GM13976 (cell line): ENCODE data around the gene PCGF3.
"Not testable (repeated sequence)": the region's sequence is repeated elsewhere in the genome, so short reads cannot be mapped to it uniquely, and the experiment has no call there.

ENCODE experiments used
- DNase-seq: peaks from one replicate; pipeline ENCODE4 v3.0.0; 2012; ENCODE audit warnings: low spot score
- CTCF ChIP-seq: IDR thresholded peaks from 2 replicates; pipeline ENCODE4 v1.5.1; 2012; ENCODE audit warnings: borderline replicate concordance, mild to moderate bottlenecking; ENCODE audit not compliant: insufficient read depth; ENCODE audit errors: extremely low read depth, missing control alignments, control extremely low read depth
- in situ Hi-C: fragments of 300-500 bp; cut with MboI; formaldehyde crosslinking; loops from one replicate; pipeline ENCODE4 v1.12.0; 2022; ENCODE audit warnings: low sequenced_read_pairs, mixed read lengths, inconsistent platforms; ENCODE audit not compliant: unreplicated experiment

Gene PCGF3

GRCh38 chr4:734075-734474 lies 28.4 kb downstream of the PCGF3 start:
- no peak for DNase-seq
- no peak for TF ChIP-seq CTCF
- in situ Hi-C loops: no loop called here

GRCh38 chr4:734951-735350 lies 29.3 kb downstream of the PCGF3 start:
- TF ChIP-seq CTCF: no peak
- in situ Hi-C loops: no loop called here
- DNase-seq: no peak

GRCh38 chr4:735583-735982 lies 30.0 kb downstream of the PCGF3 start:
- TF ChIP-seq CTCF: no peak
- DNase-seq: no peak
- in situ Hi-C loops: no loop called here

GRCh38 chr4:736561-736960 lies 30.9 kb downstream of the PCGF3 start:
- in situ Hi-C loops, DNase-seq: not testable (repeated sequence)

GRCh38 chr4:738781-739280 lies 33.2 kb downstream of the PCGF3 start:
- no peak for DNase-seq
- in situ Hi-C loops: no loop called here
- TF ChIP-seq CTCF: no peak

- DNase-seq: no peak
- in situ Hi-C loops: no loop called here
- TF ChIP-seq CTCF: no peak
Observed at GRCh38 chr4:739569-739968, 33.9 kb downstream of the PCGF3 start.

- in situ Hi-C loops: no loop called here
- no peak for DNase-seq
- no peak for TF ChIP-seq CTCF
Observed at GRCh38 chr4:740011-740410, 34.4 kb downstream of the PCGF3 start.
